ENCODE measurements around the gene PARVB.

PARVB gene, protein sequence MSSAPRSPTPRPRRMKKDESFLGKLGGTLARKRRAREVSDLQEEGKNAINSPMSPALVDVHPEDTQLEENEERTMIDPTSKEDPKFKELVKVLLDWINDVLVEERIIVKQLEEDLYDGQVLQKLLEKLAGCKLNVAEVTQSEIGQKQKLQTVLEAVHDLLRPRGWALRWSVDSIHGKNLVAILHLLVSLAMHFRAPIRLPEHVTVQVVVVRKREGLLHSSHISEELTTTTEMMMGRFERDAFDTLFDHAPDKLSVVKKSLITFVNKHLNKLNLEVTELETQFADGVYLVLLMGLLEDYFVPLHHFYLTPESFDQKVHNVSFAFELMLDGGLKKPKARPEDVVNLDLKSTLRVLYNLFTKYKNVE
- total RNA-seq, result 41.1 to 88.4 (median 68.0) reads per million in 18 experiments

DNA sequence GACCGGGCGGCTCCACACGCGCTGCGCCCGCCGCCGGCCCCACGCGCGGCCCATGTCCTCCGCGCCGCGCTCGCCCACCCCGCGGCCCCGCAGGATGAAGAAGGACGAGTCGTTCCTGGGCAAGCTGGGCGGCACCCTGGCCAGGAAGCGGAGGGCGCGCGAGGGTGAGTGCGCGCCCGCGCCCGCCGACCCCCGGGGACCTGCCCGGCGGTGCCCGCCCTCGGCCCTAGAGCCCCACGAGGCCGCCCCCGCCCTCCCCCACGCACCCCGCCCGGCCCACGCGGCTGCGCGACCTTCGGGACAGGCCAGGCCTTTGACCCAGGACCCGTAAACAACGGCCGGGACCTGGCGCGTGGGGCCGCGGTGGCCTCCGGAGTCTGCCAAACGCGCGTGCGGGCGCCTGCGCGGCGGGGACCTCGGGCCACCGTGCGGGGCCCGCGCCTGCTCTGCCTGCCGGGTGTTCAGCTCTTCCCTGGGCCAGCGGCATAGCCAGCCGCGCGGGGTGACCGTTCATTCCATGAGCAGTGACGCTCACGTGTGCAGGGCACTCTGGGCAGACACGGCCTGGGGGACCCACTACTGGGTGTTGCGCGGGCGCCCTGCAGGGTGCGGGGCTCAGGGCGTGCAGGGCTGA is at the start of gene PARVB:
TSS of gene PARVB (plus strand) at position 15 of the 634 bp plus-strand sequence. CDS start at position 53, 38 bp downstream.
- DNase-seq, result peak; percentile 23 to 45

DNA sequence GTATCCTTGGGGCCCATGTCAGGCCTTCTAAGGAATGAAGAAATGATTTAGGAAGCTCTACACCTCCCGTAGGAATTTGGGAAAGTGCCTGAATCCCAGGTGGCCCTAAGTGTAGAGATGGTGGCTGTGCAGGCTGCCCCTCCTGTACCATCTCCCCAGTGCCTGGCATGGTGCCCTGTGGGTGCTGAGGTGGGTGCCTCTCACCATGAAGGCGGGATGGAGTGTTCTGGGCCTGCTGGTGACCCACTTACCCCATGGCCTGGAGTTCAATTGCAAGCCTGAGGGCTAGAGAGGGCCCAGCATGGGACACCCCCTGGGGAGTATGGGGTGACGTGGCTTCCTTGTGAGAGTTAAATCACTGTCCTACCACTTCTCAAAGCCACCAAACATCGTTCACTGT is 49.1 kb upstream of the PARVB start:
- no peak for DNase-seq

DNA sequence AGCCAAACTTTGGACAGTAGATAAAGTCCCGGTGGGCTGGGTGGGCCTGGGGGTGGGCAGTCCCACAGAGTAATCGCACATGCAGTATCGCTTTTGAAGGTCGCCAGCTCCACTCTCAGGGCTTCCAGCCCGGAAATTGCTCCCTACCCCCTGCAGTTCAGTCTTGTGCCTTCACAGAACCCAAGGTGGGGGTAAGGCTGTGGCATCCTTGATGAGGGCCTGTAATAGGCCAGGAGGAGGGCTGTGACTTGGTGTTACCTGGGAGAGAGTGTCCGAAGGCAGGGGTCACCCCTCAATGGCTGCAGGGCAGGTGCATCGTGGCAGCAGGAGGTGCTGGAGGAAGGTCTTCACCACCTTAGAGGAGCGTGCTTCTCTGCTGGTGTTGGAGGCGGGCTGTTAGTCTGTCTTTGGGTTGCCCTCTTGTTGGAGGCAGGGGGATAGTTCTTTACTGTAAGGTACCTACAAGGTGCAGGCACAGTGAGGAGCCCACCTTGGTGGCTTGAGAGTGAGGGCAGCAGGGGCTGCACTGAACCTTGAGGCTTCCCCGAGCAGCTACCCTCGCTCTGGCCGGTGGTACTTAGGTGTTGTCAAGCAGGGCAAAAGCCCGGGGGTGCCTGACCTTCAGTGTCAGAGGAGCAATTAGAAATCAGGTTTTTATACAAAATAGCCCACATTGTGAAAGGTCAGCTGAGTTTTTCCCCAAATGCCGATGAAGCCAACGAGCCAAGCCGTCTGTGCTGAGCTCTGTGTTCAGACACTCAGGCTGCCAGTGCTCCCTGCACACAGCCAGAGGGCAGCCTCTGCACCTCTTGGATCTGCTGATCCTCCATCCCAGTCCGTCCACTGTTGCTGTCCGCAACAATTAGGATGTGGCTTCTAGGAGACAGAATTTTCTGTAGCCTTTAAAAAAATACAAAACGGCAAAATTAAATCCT is 47.0 kb upstream of the PARVB start:
- DNase-seq, result no peak

DNA sequence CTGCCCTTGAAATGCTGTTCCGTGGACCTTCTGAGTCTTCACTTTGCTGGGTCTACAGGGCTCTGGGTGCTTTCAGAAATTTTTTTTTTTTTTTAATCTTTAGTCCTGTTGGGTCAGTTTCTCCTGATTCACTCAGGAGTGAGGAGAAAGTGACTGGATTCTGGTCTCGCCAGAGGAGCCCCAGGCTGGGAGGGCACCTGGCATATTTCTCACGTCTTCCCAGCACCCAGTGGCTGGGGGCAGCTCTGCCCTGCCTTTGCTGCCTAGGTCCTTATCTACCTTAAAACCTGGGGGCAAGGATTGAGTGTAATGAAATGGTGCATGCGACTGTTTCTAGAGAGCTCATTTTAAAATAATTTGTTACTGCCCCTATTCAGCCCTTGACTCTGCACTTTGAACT is 45.5 kb upstream of the PARVB start:
- DNase-seq, result no peak

DNA sequence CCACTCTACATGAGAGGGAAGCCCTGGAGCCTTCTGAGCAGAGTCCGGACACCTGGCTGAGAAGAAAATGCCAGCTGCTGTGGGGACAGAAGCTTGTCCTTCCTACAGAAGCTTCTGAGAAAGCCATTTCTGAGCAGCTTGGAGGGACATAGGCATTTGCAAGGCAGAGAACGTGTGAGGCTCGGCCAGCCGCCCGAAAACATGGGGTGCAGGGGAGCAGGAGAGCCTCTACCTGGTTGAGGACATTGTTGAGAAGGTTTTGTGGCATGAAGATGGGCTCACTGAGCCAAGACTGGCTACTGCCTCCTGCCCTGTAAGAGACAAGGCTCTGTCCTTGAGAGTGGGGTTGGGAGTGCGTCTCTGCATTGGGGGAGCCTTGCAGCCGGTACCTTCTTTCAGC is 43.5 kb upstream of the PARVB start:
- no peak for DNase-seq

DNA sequence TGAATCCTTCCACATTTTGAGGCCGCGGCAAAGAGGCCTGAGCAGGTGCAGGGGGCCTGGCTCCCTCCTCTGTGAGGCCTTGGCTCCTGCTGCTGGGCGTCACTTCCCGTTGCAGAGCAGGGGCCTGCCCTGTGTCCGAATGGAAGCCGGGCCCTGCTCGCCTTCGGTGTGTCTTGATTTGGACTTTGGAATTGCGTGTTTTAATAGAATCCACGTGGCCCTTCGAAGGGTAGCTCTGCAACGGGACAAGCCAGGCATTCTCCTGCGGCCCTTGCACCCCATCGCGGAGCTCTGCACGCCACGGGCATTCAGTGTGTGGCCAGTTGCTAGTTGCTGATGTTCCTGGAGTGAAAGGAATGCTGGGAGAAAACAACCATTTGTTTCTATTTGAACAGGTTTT is 43.1 kb upstream of the PARVB start:
- no peak for DNase-seq

DNA sequence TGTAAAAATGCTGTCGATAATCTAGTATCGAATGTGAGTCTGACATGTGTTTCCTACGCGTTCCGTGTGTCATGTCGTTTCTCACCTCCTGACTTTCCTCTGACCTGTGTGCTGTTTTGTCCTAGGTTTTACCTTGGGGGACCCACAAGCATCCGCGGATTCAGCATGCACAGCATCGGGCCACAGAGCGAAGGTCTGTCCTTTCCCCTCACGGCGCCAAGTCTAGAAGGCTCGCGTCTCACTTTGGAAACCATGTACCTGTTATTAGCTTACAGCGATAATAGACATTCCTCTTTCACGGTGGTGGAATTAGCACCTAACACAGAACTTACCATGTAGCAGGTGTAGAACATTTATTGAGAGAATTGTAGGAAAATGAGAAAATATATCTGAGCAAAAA is 40.3 kb upstream of the PARVB start:
- no peak for DNase-seq

DNA sequence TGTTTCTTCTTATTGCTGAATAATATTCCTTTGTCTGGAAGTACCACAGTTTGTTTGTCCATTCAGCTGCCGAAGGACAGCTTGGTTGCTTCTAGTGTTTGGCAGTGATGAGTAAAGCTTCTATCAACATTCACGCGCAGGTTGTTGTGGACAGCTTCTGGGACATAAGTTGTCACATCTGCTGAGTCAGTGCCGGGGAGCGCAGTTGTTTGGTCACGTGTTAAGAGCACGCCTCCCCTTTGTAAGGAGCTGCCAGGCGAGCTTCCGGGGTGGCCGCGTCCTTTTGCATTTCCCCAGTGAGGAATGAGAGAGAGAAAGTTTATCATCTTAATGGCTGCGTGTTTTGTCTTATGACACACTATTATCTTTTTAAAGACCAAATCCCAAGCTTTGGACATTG is 38.6 kb upstream of the PARVB start:
- no peak for DNase-seq

DNA sequence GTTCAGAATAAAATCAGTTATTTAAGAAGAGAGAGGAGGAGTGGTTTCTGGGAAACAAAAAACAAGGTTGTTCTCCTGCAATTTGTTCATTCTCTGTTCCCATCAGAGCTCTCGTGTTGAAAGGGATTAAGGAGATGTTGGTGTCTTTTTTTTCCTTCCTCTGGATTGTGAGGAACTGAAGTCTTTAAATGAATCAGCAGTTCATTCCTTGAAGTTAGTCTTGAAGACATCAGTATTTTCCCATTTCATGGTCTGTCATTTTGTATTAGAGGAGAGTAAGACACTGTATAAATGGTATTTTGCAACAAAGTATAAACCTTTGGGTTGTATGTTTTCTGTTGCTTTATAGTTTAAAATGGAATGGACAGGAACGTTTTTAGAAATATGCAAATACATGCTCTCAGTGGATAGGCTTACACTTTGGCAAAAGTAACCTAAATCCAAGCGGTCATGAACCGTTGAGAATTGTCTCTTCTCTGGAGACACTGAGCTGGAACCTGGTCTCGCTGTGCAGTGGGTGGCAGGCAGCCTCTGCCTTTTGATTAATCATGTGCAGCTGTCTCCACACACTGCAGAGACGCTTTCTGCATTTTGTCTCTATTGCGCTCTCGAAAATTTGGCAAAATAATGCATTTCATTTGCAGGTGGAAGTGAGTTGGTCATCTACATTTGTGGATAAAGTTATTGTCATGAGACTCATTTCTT is 35.8 kb upstream of the PARVB start:
- DNase-seq, result no peak

DNA sequence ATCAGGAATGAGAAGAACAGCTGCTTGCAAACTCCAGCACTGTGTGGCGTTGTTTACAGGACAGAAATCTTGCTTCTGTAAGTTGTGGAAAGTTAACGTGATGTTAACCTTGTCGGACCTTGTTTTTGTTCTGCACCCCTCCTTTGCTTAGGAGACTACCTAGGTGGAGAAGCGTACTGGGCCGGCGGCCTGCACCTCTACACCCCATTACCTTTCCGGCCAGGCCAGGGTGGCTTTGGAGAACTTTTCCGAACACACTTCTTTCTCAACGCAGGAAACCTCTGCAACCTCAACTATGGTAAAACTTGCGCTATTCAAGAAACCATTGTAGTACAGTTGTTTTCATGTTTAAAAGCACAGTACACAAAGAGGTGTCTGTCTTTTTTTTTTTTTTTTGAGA is 35.1 kb upstream of the PARVB start:
- DNase-seq, result no peak

DNA sequence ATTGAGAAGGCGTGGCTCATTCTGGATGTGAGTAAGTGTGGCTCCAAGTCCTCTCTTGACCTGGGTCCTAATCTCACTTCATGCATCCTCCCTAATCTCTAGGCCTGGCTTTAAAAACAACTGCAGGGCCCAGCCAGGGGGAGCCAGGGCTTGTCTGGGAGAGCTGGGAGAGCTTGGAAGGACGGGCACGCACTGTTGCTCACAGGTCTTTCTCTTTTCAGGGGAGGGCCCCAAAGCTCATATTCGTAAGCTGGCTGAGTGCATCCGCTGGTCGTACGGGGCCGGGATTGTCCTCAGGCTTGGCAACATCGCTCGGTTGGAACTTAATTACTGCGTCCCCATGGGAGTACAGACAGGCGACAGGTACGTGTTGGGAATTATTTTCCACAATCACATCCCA is 34.1 kb upstream of the PARVB start:
- no peak for DNase-seq

DNA sequence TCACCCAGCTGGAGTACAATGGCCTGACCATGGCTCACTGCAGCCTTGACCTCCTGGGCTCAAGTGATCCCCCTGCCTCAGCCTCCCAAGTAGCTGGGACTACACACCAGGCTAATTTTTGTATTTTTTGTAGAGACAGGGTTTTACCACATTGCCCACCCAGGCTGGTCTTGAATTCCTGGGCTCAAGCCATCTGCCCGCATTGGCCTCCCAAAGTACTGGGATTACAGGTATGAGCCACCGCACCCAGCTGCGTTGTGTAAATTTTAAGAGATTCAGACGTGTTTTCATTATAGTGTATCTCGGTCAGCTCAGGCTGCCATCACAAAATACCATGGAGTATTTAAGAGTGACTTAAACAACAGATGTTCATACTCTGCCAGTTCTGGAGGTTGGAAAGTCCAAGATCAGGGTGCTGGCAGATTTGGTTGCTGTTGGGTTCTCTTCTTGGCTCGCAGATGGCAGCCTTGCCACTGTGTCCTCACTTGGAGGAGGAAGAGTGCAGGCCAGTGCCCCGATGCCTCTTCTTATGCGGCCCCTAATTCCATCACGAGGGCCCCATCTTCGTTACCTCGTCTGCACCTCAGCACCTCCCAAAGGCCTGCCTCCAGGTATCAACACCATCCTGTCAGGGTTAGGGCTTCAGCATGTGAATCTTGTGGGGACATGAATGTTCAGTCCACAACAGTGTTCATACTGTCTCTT is 32.6 kb upstream of the PARVB start:
- no peak for DNase-seq

DNA sequence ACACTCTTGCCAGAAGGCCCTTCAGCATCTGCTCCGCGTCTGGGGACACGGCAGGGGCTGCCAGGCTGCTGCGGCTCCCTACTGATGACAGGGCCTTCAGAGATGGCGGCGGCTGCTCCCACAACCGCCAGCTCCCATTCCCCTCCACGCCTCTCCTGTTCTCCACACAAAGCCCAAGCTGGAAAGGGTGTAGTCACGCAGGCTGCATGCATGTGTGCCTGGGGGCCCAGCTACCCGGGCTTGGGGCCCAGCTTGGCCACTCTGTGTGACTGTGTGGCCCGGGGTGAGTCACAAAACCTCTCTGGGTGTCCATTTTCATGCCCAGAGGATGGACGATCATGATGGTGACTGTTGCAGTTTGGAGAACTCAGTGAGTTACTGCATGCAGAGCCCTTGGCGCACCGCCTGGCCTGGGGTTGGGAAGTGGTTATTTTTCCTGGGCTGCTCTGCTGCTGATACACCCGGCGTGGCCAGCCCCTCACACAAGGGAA is 31.7 kb upstream of the PARVB start:
- no peak for DNase-seq

DNA sequence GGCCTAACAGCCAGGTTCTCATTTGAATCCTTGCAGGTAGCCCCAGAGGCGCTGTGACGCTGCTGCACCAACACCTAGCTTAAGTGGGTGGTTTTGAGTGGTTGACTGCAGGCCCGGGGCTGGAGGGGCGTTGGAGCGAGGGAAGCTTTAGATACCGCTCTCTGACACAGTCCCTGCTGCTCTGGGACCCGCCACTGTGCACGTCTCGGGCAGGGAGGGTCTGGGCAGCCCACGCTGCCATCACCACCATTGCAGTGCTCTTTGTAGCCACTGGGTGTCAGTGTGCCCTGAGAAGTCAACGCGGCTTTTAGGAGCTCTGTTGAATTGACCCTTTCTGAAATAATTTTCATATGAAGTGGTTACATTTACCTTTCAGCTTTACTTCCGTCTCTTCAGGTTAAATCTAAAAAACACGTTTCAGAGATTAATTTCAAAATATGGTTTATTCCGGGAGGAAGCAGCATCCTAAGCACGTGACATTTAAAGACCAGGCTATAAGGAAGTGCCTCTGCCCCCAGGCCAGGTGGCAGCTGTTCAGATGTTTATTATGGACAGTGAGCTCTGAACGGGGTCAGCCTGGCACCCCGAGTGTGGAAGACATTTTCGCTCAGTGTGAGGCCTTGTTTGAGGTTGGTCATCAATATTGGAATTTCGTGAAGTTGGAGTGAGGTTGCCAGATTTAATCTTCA is 30.9 kb upstream of the PARVB start:
- DNase-seq, result peak; percentile 50 to 66

DNA sequence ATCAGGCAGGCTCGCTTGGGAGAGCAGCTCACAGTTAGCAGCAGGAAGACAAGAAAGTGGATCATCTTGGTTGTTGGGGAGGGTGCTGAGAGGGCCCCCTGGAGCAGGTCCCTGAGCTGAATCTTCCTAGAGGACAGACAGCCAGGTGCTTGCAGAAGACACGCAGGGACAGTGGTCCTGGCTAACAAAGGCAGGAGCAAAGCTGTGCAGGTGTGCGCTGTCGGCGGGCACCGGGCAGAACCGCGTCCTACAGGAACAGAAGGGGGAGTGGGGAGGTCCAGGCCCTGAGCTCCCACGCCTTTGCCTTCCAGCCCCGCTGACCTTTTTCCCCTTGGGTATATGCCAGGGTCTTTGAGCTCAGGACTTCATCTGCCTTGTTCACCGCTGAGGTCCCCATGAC is 30.1 kb upstream of the PARVB start:
- no peak for DNase-seq

DNA sequence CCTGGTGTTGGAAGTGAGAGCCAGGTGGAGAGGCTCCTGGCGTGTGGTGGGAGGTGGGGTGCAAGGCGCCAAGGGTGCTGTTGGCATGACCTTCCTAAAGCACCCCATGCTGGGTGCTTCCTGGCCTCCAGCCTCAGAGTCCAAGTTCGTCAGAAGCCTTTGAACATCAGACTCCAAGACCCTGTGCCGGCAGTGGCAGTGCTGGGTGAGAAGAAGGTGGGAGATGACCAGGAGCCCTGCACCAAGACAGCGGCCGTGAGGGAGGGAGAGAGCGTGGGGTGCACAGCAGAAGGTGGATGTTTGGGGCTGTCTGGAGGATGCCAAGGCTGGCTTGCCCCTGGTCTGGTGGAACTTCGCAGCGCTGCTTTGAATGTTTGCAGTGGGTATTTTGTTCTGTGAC is 29.7 kb upstream of the PARVB start:
- DNase-seq, result no peak

DNA sequence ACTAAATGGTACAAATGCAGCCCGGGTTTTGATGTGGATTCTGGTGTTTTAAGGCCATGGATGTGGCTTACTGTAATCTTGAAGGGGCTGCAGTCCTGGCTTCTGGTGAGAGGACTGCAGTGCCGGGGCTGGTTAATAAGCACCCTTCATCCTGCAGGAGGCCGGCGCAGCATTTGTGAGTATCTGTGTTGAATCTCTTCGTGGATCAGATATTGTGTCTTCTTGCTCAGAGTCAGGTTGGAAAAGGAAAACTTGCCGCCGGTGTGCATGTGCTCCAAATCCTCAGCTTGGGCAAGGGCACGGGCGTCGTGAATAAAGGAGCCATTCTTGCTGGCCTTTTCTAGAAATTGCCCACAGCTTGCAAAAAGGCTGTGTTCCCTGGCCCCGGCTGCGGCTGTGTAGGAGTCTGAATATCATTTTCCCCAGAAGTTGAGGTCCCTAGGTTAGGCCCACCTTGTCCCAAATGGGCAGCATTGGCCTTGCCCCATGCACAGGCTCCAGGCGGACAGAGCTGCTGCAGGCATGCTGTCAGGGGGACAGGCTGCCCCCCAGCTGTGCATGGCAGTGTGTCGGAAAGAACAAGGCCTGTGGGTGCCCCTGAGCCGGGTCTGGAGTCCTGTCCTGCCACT is 28.9 kb upstream of the PARVB start:
- DNase-seq, result no peak

DNA sequence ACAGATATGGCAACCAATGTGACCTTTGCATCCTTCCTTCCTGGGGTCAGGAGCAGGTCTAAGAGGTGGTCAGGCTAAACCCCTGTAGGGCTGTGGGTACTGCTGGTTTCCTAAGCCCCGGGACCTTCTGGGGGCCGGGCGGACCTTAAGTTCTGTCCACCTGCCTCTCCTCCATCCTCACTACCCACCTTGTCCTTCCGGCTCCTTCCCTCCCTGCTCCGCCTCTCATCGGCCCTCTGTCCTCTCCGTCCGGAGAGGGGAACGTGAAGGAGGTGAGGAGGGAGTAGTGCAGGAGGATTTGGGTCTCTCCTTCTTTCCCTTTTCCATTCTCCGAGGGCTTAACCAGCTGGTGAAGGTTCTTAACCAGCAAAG is 28.3 kb upstream of the PARVB start:
- no peak for DNase-seq

DNA sequence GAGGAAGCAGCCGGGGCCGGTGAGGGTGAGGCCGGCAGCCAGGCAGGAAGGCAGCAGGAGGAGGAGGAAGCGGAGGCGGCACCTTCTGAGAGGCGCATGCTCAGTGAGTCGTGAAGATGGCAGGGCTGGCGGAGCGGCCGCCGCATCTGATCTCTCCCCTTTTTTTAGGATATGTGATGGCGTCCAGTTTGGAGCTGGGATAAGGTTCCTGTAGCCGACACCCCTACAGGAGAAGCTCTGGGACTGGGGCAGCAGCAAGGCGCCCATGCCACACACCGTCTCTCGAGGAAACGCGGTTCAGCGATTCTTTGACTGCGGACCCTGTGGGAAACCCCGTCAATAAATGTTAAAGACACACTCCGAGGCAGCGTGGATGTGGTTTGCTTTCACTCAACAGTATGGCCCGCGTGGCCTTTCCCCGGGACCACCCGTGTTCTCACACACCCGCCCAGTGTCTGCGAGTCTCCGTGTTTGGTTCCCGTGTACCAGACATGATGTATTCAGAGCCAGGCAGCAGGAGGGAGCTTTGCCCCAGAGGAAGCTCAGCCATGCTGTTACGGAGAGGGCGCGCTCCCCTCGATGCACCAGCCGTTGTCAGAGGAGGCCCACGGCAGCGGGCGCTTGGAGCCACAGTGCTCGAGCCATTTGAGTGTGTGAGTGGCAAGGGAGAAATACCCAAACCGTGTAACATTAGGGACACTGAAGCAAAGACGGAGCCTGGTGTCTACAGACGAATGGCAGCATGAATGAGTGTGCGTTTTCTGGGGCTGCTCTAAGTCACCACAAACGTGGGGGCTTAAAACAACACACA is 27.7 kb upstream of the PARVB start:
- DNase-seq, result peak; percentile 76 to 84

DNA sequence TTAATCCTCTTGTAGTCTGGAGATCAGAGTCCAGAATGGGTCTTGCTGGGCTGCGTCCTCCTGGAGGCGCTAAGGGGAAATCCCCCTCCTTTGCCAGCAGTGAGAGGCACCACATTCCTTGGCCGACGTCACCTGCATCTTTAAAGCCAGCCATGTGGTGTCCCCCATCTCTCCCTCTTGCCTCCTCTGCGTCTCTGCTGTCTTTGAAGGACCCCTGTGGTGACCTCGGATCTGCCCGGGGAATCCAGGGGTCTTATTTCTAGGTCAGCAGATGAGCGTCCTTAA is 27.2 kb upstream of the PARVB start:
- no peak for DNase-seq
